Stimulated activated CD4-positive, alpha-beta T cell treated with anti-CD3 and anti-CD28 coated beads, Interleukin-15, amount 100 ng/mL, for 1 hour (primary cell): ENCODE measurements around the gene FGB.

Experiments used
- DNase-seq, 2 donors: peaks; one replicate each; pipeline ENCODE4 v3.0.0-alpha.2; 2020; ENCODE audit warnings: low read depth in 1 of 2, low spot score in 1 of 2

Gene FGB

DNA sequence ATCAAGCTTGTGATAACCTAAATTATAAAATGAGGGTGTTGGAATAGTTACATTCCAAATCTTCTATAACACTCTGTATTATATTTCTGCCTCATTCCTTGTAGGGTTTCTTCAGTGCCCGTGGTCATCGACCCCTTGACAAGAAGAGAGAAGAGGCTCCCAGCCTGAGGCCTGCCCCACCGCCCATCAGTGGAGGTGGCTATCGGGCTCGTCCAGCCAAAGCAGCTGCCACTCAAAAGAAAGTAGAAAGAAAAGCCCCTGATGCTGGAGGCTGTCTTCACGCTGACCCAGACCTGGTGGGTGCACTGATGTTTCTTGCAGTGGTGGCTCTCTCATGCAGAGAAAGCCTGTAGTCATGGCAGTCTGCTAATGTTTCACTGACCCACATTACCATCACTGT lies 2.9 kb downstream of the FGB start:
- DNase-seq, result no peak

DNA sequence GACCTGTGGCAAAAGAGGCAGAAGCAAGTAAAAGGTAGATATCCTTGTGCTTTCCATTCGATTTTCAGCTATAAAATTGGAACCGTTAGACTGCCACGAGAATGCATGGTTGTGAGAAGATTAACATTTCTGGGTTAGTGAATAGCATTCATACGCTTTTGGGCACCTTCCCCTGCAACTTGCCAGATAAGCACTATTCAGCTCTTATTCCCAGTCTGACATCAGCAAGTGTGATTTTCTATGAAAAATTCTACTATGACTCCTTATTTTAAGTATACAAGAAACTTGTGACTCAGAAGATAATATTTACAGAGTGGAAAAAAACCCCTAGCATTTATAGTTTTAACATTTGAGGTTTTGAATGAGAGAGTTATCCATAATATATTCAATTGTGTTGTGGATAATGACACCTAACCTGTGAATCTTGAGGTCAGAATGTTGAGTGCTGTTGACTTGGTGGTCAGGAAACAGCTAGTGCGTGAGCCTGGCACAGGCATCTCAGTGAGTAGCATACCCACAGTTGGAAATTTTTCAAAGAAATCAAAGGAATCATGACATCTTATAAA lies 3.9 kb downstream of the FGB start:
- DNase-seq, result no peak

- DNase-seq, result no peak
Observed at GRCh38 chr4:154569028-154569427, 6.2 kb downstream of the FGB start.

- no peak for DNase-seq
Observed at GRCh38 chr4:154569584-154569983, 6.8 kb downstream of the FGB start.

DNA sequence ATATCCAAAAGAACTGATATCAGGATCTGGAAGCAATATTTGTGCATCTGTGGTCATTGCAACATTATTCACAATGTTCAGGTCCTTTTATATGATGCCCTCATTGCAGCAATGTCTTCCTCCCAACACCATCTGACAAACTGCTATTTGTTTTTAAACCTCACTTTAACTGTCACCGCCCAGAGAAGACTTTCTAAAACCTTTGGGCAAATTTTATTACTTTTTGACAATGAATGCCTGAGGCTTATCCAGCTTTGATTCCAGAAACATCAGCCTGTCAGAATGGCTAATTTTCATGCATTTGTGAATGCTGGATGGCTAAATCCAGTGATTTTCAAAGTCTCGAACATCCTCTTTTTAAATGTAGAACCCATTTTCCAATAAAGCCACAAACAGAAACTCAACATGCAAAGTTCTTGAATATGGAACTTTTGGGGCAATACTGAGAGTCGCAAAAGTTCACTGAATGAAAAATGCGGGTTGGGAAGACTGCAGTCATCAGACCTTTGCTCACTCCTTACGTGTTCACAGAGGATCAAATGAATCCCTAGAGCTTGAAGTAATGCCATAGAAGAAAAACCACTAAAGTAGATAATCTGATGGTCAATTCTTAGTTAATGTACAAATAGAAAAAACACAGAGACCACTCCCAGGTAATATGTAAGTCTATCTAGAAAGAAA lies 10.5 kb downstream of the FGB start:
- DNase-seq, result no peak

DNA sequence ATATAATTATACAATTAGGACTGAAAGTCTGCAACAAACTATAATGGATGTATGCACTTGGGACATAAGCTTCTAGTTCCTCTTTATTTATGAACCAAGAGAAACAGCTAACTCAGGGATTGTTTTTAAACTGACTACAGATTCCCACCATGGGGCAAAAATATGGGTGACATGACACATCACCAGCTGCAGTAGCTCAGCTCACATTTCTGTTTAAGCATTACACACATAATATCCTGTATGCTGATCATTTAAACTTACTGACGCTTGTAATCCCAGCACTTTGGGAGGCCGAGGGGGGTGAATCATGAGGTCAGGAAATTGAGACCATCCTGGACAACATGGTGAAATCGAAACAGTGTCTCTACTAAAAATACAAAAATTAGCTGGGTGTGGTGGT lies 11.5 kb downstream of the FGB start:
- no peak for DNase-seq

DNA sequence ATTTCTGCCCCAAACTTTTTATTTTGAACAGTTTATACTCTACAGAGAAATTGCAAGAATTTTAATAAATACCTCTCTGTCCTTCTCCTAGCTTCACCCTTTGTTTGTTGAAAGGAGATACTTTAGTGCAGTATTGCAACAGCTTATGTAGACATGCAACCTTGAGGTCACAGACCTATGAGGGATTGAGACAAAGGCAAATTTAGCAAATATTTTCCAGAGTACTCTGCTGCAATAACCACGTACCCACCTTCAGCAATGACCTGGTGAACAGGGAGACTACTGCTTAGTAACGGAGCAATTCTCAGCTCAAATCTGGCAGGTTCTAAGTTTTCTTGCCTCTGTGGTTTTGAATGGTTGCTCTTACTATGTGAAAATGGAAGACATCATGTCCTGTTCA lies 14.5 kb downstream of the FGB start:
- no peak for DNase-seq

DNA sequence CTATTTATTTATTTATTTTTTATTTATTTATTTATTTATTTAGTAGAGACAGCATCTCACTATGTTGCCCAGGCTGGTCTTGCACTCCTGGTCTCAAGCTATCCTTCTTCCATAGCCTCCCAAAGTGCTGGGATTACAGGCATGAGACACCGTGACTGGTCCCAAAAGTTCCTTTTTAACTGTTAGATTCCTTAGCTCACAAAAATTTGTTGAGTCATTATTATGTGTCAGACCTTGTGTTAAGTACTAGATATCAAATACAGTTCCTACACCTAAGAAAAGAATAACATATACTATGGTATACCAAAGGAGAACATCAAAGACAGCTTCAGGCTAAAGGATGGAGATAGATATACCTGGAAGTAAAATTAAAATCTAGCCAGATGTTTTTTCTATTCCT lies 16.1 kb downstream of the FGB start:
- DNase-seq, result no peak

DNA sequence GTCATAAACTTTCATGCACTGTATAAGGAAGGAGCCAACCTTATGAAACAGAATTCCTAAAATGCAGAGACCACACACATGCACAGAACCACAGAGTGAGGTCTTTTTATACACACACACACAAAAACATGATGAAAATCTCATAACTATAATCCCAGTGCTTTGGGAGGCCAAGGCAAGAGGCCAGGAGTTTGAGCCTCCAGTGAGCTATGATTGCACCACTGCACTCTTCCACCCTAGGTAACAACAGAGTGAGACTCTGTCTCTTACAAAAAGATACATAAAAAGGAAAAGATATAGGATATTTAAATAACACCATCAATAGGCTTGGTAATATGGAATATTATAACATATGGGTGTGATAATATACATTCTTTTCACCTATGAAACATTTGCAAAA lies 17.1 kb downstream of the FGB start:
- no peak for DNase-seq

DNA sequence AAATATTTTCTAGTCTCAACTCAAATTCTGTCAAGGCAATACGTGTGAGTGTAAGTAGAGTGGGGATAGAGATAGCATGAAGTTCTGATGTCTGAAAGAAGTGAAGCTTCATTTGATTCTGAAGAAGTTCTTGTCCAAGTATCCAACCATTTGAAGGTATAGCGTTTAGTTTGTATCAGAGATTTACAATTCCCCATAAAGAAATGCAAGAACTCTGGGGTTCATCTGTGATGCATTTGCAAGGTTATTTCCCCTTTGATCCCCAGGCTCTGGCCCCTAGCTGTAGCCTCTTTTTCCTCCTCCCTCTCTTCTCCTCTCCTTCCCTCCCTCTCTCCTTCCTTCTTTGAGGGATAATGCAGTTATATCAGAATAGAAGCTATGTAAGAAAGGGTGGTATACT lies 19.9 kb downstream of the FGB start:
- DNase-seq, result no peak

DNA sequence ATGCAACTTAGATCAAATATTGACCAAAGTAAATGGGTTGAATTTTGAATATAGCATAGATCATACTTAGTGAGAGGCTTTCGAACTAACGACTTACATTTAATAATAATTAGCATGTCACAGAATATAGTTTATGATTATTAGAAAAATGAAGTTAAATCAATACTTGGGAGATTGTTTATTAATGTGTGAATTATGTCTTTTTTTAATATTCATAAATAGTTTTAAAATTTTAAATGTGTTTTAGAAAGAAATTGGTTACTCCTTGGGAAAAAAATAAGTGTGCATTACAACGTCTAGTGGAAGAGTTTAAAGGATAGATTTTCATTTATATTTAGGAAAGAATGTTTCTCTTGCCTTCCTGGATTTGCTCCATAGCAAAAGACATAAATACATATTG lies 20.4 kb downstream of the FGB start:
- no peak for DNase-seq

- no peak for DNase-seq
Observed at GRCh38 chr4:154583677-154584076, 20.9 kb downstream of the FGB start.

- no peak for DNase-seq
Observed at GRCh38 chr4:154584259-154584658, 21.4 kb downstream of the FGB start.

DNA sequence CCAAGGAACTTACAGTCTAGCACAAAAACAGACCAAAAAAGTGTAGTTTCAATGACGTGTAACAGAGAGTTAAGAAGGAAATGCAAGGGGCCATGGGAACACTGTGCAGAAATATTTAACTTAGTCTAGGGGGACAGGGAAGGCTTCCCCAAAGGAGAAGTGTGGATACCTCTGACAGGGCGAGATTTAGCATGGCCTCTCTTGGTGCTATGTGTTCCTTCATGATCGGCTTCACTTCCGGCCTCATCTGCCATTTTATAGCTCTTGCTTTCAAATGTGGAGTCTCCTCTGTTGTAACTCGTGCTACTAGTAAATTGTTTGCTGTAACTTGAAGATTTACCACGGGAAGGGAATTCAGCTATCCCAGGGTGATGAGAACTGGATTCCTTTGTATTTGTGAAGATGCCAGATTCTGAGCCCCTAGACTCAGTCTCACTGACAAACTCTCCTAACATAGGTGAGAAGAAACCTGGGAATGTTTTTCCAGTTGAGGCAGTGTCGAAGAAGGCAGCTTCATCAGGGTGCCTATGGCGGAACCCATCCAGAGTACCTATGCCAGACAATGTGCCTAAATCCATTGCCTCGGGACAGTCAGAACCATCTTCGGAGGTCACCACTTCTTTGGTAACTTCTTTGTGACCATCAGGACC lies 22.7 kb downstream of the FGB start:
- DNase-seq, result no peak

DNA sequence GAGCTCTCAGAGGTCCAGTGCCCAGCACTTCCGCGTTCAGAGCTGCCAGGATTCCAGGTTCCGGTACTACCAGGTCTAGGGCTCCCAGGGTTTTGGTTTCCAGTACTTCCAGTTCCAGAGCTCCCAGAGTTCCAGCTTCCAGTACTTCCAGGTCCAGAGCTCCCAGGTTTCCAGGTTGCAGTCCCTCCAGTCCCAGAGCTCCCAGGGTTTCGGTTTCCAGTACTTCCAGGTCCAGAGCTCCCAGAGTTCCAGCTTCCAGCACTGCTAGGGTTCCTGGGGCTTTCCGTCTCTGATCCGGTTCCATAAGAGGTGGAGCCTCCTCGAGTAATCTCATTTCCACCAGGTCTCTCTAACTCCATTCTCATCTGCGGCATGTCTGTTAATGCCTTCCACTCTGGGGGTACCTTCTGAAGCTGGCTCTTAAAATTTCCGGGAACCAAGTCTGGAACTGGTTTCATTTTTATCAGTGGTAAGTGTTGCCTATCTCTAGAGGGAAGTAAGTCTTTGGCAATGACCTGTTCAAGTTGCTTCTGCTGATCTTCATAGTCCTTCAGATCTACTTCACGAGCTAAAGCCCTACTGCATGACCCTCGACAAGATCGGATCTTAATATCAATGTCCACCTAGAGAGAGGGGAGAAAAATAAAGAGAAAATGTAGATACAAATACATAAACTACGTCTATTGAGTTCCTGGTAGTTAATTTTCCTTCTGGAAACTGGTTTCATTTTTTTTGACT lies 23.7 kb downstream of the FGB start:
- no peak for DNase-seq

DNA sequence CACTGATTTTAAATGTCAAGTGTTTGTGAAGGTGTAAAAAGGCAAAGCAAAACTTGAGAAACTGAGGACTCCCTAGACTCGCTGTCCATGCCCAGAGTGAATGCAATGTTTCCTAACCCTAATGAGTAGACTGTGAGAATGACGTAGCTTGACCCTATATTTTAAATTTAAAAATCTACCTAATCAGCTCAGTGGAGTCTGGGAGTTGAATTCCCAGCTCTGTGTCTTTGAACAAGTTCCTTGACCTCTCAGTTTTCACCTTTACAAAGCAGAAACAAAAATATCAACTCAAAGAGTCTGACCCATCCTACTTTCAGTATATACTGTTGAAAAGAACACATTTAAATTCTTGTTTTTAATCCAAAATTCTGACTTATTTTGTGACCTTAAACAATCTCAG lies 25.4 kb downstream of the FGB start:
- no peak for DNase-seq

DNA sequence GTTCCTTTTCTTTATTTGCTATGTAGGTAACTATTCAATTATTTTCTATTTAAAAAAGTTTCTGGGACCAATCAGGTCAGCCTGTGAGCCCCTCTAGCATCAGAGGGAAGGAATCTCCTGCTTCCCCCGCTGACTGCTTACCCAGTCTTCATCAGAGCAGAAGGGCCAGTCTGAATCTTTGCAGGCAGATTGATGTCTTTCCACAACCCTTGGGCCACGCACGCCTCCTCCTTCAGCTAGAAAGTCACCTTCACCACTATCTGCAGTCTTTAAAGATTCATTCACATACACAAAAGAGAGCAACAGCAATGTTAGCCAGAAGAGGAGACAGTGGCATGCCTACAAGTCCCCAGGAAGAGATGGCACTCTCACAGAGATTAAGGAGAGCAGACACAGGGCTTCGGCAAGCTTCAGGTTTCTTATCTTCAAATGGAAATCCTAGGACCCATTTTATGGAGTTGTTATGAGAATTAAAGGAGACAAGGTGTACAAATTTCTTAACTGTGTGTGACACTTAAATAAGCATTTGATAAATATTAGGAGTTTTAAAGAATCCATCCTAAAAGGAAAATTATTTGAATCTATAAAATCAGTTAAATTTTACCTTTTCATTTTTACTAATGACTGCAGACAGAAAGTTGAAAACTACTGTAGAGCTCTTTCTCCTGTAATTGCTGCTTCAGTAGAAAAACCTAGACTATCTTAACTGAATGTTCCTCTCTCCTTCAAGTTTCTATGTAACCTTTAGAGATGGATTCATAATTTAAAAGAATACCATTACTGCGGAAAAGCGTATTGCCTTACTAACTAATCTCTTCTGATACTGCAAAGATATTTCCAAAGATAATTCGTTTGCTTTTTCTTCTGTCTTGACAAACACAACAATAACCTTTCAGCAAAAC lies 26.7 kb downstream of the FGB start:
- no peak for DNase-seq

DNA sequence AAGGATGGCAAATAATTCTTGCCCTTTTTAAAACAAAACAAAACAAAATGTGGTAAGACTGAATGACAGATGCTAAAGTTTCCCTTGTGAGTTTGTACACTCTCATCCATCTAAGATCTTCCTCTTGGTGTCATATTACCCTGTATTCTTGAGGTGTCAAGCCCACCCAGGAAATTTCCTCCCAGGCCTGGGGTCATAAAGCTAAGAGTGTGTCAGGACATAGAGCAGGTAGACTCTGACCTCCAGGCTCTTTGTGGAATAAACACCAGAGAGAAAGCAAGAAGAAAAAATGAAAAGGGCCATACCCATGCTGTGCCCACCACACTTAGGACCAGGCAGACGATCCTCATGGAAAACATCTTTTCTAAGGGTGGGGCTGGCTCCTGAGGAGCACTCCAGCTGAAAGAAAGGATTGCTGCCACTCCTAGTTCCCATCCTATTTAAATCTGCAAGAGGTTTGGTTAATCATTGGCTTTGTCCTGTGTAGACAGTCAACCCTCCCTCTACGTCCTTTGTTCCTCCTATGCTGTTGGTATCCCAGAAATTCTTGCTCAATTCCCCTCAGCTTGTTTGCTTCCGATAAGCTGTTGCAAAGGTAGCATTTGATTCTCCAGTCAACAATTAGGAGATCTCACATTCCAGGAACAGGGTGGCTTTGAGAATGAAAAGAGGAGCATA lies 27.7 kb downstream of the FGB start, which contains the start of gene FGA:
TSS of gene FGA (minus strand) at position 414 of the 678 bp plus-strand sequence. CDS start at position 359, 55 bp downstream.
- DNase-seq, result no peak

GRCh38 chr4:154591890-154592289 lies 29.1 kb downstream of the FGB start:
- no peak for DNase-seq

GRCh38 chr4:154593868-154594267 lies 31.1 kb downstream of the FGB start:
- DNase-seq, result no peak
